COR-L47 (cell line): ENCODE measurements around the gene SGCA.
A peak's percentile ranks its signal among the peaks of the same experiment; 100 is the strongest.

Experiments
- DNase-seq: peaks from one replicate; lab custom pipeline; 2025; lab: John Stamatoyannopoulos, UW

SGCA gene

GRCh38 chr17:50194934-50195865, 29.4 kb downstream of the SGCA start:
- DNase-seq, result no peak

GRCh38 chr17:50196036-50196435, 30.2 kb downstream of the SGCA start:
- no peak for DNase-seq

GRCh38 chr17:50196826-50197225, 31.0 kb downstream of the SGCA start:
- no peak for DNase-seq

- DNase-seq, result peak; percentile 22
Observed at GRCh38 chr17:50198026-50198669, 32.3 kb downstream of the SGCA start.

GRCh38 chr17:50199211-50199802, 33.5 kb downstream of the SGCA start:
- DNase-seq, result no peak

GRCh38 chr17:50199803-50200456, 34.1 kb downstream of the SGCA start:
- peak; percentile 66 for DNase-seq

- peak; percentile 78 for DNase-seq
Observed at GRCh38 chr17:50200457-50201275, 34.9 kb downstream of the SGCA start.

- no peak for DNase-seq
Observed at GRCh38 chr17:50201276-50201854, 35.6 kb downstream of the SGCA start, which contains the start of gene COL1A1. COL1A1 (minus strand) TSS chr17:50201631; CDS start chr17:50201513, 118 bp downstream.

GRCh38 chr17:50203086-50203485, 37.3 kb downstream of the SGCA start:
- DNase-seq, result no peak

GRCh38 chr17:50203604-50204345, 38.0 kb downstream of the SGCA start:
- no peak for DNase-seq

GRCh38 chr17:50204431-50204830, 38.6 kb downstream of the SGCA start:
- DNase-seq, result no peak

GRCh38 chr17:50205111-50205962, 39.5 kb downstream of the SGCA start:
- no peak for DNase-seq

GRCh38 chr17:50205963-50206505, 40.2 kb downstream of the SGCA start:
- no peak for DNase-seq

GRCh38 chr17:50206604-50207293, 40.9 kb downstream of the SGCA start:
- DNase-seq, result peak; percentile 12

- no peak for DNase-seq
Observed at GRCh38 chr17:50207315-50207714, 41.5 kb downstream of the SGCA start.

- no peak for DNase-seq
Observed at GRCh38 chr17:50207792-50208567, 42.2 kb downstream of the SGCA start.

- no peak for DNase-seq
Observed at GRCh38 chr17:50208611-50209061, 42.8 kb downstream of the SGCA start.

GRCh38 chr17:50209133-50209471, 43.3 kb downstream of the SGCA start:
- no peak for DNase-seq
